Lower lobe of right lung (tissue), 2 donors: ENCODE results near the gene HDLBP. TPM values are rescaled to one million over a fixed set of nuclear protein-coding genes. Genes with fewer than 3 reads are reported as not detected.
"Not testable (repeated sequence)": the region's sequence is repeated elsewhere in the genome, so short reads cannot be mapped to it uniquely, and the experiment has no call there.

Source experiments
- ATAC-seq, 2 donors: fragments of 200-7000 bp; cut with Tn5 transposase; one replicate each; pipeline ENCODE4 v1.9.1; 2020 to 2022; ENCODE audit warnings: mild to moderate bottlenecking in 2 of 2, moderate library complexity in 2 of 2
- DNase-seq: peaks from one replicate; pipeline ENCODE4 v3.0.0-alpha.2; 2020
- H3K27ac ChIP-seq: fragments of 200-600 bp; one replicate; pipeline ENCODE4 v1.8.0; 2022
- H3K27me3 ChIP-seq: fragments of 200-600 bp; one replicate; pipeline ENCODE4 v1.8.0; 2022; ENCODE audit warnings: low read depth
- H3K36me3 ChIP-seq: fragments of 200-600 bp; one replicate; pipeline ENCODE4 v1.8.0; 2022; ENCODE audit warnings: mild to moderate bottlenecking
- H3K4me1 ChIP-seq: fragments of 200-600 bp; one replicate; pipeline ENCODE4 v1.8.0; 2022
- H3K4me3 ChIP-seq: fragments of 200-600 bp; one replicate; pipeline ENCODE4 v1.8.0; 2022; ENCODE audit warnings: mild to moderate bottlenecking
- H3K9me3 ChIP-seq: fragments of 200-600 bp; one replicate; pipeline ENCODE4 v1.8.0; 2022
- intact Hi-C: fragments of 100-400 bp; cut with DNase I; formaldehyde crosslinking; loops from one replicate; pipeline ENCODE4 v1.11.0; 2022
- total RNA-seq: library from RNA; stranded (reverse); fragmentation: NEBNext Ultra II Directional; extraction: Animal tissue kit (Norgen Biotek cat#: 25700); gene quantifications from one replicate; pipeline ENCODE4 v1.2.1, GENCODE V29; 2021
- TF ChIP-seq, protein P1 (sequence below): fragments of 200-600 bp; IDR thresholded peaks from one replicate; pipeline ENCODE4 v1.8.0; 2022; ENCODE audit warnings: antibody characterized with exemption, mild to moderate bottlenecking
- donor health status: DM: no; HTN: yes; CAD: no; lungs with severe emphysema.

Gene HDLBP
- total RNA-seq, 1 donor from 2014 or later, result 387 TPM

DNA sequence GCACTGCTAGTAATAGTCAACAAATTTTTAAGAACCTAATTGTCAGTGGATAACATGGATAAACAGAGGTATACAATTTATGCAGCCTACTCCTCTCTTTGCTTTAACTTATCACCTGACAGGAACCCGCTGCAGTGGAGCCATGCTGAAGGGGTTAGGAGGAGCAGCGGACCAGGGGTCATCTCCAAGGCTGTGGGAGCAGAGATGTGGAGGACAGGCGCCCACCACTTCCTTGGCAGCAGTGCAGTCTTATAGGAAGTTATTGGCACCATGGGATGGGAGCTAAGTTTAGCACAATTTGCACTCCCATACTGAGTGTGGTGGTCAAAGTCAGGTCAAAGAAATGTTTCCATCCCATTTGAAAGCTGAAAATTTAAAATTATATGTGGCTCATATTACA, 35.6 kb downstream of the HDLBP start:
- DNase-seq (no peak), ATAC-seq (peak; percentile 18 to 38)
- Histone ChIP-seq H3K27ac (no peak overlapping the region), H3K9me3 (no peaks in the 10 kb centered on the region), H3K4me3 (no peak overlapping the region), H3K36me3 (no peaks in the 10 kb centered on the region), H3K4me1 (peaks cover 10% of the 10 kb centered on the region), H3K27me3 (no peaks in the 10 kb centered on the region)
- TF ChIP-seq, protein P1, sequence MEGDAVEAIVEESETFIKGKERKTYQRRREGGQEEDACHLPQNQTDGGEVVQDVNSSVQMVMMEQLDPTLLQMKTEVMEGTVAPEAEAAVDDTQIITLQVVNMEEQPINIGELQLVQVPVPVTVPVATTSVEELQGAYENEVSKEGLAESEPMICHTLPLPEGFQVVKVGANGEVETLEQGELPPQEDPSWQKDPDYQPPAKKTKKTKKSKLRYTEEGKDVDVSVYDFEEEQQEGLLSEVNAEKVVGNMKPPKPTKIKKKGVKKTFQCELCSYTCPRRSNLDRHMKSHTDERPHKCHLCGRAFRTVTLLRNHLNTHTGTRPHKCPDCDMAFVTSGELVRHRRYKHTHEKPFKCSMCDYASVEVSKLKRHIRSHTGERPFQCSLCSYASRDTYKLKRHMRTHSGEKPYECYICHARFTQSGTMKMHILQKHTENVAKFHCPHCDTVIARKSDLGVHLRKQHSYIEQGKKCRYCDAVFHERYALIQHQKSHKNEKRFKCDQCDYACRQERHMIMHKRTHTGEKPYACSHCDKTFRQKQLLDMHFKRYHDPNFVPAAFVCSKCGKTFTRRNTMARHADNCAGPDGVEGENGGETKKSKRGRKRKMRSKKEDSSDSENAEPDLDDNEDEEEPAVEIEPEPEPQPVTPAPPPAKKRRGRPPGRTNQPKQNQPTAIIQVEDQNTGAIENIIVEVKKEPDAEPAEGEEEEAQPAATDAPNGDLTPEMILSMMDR, result no peak
- intact Hi-C loops, result no loop called here

DNA sequence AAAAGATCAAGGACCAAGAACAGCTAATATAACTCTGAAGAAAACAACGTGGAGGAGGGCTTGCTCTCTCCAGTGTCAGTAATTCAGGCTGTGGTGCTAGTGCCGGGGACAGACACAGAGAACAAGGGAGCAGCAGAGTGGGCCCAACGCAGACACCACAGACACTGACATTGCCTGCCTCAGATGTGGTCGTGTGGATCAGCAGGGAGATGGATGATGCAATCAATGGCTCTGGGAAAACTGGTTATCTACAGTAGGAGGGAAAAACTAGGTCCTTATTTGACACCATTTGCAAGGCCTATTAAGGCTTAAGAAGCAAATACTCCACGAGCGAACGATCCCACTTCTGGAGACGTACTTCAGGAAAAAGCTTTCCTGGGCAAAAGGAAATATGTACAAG, 36.1 kb downstream of the HDLBP start:
- H3K4me3 ChIP-seq, result no peak overlapping the region
- intact Hi-C loops, result no loop called here
- H3K27ac ChIP-seq, result no peak overlapping the region
- H3K9me3 ChIP-seq, result no peaks in the 10 kb centered on the region
- H3K36me3 ChIP-seq, result no peaks in the 10 kb centered on the region
- peaks cover 10% of the 10 kb centered on the region for H3K4me1 ChIP-seq
- ATAC-seq, result peak; percentile 30 to 65
- no peak for DNase-seq
- TF ChIP-seq, protein P1, result no peak
- no peaks in the 10 kb centered on the region for H3K27me3 ChIP-seq

DNA sequence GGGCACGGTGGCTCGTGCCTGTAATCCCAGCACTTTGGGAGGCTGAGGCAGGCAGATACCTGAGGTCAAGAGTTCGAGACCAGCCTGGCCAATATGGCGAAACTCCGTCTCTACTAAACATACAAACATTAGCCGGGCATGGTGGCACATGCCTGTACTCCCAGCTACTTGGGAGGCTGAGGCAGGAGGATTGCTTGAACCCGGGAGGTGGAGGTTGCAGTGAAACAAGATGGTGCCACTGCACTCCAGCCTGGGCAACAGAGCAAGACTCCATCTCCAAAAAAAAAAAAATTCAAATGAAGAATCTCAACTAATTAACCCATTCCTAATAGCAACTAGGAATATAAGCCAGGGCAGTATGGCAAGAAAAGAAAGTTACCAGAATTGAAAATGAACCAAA, 37.2 kb downstream of the HDLBP start:
- H3K27me3 ChIP-seq, H3K36me3 ChIP-seq, H3K9me3 ChIP-seq, H3K4me3 ChIP-seq, ATAC-seq, intact Hi-C loops, H3K27ac ChIP-seq, DNase-seq: not testable (repeated sequence)
- H3K4me1 ChIP-seq, result peaks cover 19% of the 10 kb centered on the region

DNA sequence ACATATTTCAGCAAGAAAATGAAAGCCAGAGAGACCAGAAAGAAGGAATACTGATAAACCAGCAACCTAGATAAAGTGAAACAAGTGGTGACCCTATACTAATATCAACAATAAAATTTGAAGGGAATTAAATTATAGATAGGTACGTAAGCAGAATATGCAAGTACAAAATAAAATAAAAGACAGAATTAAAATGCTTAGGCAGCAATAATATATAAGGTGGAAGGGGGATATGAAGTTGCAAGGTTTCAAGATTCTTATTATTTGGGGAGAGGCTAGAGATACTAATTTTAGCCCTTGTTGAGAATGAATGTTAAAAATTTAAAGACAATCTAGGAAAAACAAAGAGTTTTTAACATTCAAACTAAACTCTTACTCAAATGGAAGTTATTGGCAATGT, 39.6 kb downstream of the HDLBP start:
- TF ChIP-seq, protein P1, result no peak
- DNase-seq (no peak), ATAC-seq (no peak)
- Histone ChIP-seq H3K9me3 (no peaks in the 10 kb centered on the region), H3K4me3 (no peak overlapping the region), H3K27ac (no peak overlapping the region), H3K36me3 (no peaks in the 10 kb centered on the region), H3K4me1 (peaks cover 31% of the 10 kb centered on the region), H3K27me3 (no peaks in the 10 kb centered on the region)
- intact Hi-C loops, result no loop called here

DNA sequence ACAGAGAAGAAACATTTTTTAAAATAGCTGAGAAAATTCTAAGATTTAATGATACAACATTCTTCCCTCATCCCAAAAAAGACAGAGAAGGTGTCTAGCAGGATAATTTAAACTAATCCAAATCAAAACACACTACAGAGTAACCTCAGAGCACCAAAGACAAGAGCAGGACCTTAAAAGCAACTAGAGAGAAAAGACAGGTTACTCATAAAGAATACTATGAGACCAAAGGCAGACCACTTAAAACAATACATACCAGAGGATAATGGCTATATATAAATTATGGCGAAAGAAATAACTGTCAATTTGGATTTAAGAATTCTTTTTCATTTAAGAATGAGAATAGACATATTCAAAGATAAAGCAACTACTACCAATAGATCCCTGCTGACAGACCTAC, 40.0 kb downstream of the HDLBP start:
- TF ChIP-seq, protein P1, result no peak
- no peak for ATAC-seq
- H3K27me3 ChIP-seq, result no peaks in the 10 kb centered on the region
- DNase-seq, result no peak
- H3K4me3 ChIP-seq, result no peak overlapping the region
- no peaks in the 10 kb centered on the region for H3K36me3 ChIP-seq
- H3K9me3 ChIP-seq, result no peaks in the 10 kb centered on the region
- peaks cover 35% of the 10 kb centered on the region for H3K4me1 ChIP-seq
- H3K27ac ChIP-seq, result no peak overlapping the region
- intact Hi-C loops, result no loop called here

DNA sequence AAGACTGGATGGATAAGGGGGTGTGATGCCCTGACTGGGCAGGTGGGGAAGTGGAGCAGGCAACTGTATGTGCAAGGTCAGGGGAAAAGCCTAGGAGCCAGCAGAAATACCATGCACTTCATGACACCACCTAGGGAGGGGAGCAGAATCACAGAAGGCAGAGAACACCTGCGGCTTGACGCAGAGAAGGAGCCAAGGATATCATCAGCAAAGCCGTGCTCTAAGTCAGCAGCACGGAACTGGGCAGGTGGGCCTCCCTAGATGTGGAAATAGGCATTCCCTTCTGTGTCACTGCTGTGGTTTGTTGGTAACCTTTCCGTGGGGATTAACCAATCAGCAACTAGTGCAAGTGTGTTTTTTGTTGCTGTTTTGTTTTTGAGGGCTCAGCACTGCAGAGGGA, 41.3 kb downstream of the HDLBP start:
- Histone ChIP-seq H3K4me1 (peaks cover 40% of the 10 kb centered on the region), H3K4me3 (no peak overlapping the region), H3K27ac (peak overlapping the region; percentile 88), H3K27me3 (no peaks in the 10 kb centered on the region), H3K36me3 (no peaks in the 10 kb centered on the region), H3K9me3 (no peaks in the 10 kb centered on the region)
- TF ChIP-seq, protein P1, result no peak
- intact Hi-C loops, result no loop called here
- DNase-seq (no peak), ATAC-seq (no peak)
